Activated T-cell treated with anti-CD3 and anti-CD28 coated beads, Interleukin-2, amount 50 U/mL, for 48 hours (primary cell): ENCODE measurements around the gene ALOX12.

Source experiments
- DNase-seq, 2 experiments: peaks; one replicate each; pipeline ENCODE4 v3.0.0-alpha.2; 2020

The ALOX12 gene

GRCh38 chr17:7023576-7024401 lies 27.9 kb downstream of the ALOX12 start:
- DNase-seq = peak; percentile 97 to 98

DNA sequence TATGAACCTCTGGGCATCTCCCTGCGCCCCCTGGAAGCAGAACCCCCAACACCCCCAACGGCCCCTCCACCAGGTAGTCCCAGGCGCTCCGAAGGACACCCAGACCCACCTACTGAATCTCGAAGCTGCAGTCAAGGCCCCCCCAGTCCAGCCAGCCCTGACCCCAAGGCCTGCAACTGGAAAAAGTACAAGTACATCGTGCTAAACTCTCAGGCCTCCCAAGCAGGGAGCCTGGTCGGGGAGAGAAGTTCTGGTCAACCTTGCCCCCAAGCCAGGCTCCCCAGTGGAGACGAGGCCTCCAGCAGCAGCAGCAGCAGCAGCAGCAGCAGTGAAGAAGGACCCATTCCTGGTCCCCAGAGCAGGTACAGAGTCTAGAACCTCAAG lies 28.5 kb downstream of the ALOX12 start:
- no peak for DNase-seq

GRCh38 chr17:7025245-7025644 lies 29.4 kb downstream of the ALOX12 start:
- no peak for DNase-seq

DNA sequence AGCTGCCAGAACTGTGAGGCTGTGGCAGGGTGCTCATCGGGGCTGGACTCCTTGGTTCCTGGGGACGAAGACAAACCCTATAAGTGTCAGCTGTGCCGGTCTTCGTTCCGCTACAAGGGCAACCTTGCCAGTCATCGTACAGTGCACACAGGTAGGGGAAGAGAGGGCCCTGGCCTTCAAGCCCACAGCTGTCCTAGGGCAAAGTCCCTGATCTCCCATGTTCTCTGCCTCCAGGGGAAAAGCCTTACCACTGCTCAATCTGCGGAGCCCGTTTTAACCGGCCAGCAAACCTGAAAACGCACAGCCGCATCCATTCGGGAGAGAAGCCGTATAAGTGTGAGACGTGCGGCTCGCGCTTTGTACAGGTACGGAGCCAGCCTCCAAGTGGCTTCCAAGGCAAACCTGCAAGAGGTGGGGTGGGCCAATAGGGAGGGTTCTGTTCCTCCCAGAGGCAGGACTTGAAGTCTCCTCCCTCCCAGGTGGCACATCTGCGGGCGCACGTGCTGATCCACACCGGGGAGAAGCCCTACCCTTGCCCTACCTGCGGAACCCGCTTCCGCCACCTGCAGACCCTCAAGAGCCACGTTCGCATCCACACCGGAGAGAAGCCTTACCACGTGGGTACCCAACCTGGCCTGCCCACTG lies 30.7 kb downstream of the ALOX12 start:
- no peak for DNase-seq

GRCh38 chr17:7027335-7027734 lies 31.5 kb downstream of the ALOX12 start:
- DNase-seq = no peak

DNA sequence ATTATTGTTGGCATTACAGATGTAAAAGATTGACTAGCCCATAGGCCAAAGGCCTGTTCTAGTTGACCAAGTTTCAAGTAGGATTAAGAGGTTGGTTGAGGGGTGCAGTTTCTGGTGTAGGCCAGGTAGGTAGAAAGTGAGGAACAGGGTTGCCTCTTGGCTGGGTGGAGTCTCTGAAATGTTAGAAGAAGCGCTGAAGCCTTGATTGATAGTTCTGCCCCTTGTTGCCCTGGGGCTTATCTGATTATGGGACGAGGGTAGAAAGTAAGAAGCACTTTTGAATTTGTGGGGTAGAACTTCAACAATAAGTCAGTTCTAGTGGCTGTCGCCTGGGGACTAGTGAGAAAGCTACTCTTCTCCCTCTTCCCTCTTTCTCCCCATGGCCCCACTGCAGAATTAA lies 33.2 kb downstream of the ALOX12 start:
- DNase-seq = no peak

DNA sequence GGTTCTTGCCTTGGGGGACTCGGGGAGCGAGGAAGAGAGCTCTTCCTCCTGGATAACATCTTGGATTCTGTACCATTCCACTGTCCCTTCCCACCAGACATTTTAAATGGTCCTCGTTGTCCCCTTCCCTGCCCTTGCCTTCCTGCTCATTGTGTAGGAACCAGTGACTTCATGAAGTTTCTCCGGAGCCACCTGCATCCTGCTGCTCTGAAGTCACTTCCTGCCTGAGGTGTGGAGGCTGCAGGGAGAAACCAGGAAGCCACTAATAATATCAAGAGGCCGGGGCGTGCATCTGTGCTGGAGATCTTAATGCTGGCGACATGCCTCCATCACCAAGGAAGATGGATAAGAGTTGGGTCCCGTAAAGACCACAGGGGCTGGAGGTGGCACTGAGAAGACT lies 33.8 kb downstream of the ALOX12 start:
- peak; percentile 58 to 66 for DNase-seq

- no peak for DNase-seq
Measured at GRCh38 chr17:7034955-7035590, 39.2 kb downstream of the ALOX12 start.

- DNase-seq = peak; percentile 99
Measured at GRCh38 chr17:7035591-7036368, 39.9 kb downstream of the ALOX12 start, which contains the start of gene SLC16A13. SLC16A13 (plus strand) TSS chr17:7036015; CDS start chr17:7036383, 368 bp downstream.

DNA sequence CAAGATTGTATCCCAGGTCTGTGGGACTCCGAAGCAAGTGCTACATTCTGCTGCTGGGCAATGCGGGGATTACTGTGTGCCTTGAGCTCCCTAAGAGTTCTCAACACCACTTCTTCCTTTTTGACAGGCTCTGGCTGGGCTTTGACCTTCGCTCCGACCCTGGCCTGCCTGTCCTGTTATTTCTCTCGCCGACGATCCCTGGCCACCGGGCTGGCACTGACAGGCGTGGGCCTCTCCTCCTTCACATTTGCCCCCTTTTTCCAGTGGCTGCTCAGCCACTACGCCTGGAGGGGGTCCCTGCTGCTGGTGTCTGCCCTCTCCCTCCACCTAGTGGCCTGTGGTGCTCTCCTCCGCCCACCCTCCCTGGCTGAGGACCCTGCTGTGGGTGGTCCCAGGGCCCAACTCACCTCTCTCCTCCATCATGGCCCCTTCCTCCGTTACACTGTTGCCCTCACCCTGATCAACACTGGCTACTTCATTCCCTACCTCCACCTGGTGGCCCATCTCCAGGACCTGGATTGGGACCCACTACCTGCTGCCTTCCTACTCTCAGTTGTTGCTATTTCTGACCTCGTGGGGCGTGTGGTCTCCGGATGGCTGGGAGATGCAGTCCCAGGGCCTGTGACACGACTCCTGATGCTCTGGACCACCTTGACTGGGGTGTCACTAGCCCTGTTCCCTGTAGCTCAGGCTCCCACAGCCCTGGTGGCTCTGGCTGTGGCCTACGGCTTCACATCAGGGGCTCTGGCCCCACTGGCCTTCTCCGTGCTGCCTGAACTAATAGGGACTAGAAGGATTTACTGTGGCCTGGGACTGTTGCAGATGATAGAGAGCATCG lies 42.4 kb downstream of the ALOX12 start:
- no peak for DNase-seq

- DNase-seq = no peak
Measured at GRCh38 chr17:7039832-7040231, 44.0 kb downstream of the ALOX12 start.

GRCh38 chr17:7041607-7042500 lies 46.0 kb downstream of the ALOX12 start:
- peak in 1 of 2 experiments; percentile 44 for DNase-seq

DNA sequence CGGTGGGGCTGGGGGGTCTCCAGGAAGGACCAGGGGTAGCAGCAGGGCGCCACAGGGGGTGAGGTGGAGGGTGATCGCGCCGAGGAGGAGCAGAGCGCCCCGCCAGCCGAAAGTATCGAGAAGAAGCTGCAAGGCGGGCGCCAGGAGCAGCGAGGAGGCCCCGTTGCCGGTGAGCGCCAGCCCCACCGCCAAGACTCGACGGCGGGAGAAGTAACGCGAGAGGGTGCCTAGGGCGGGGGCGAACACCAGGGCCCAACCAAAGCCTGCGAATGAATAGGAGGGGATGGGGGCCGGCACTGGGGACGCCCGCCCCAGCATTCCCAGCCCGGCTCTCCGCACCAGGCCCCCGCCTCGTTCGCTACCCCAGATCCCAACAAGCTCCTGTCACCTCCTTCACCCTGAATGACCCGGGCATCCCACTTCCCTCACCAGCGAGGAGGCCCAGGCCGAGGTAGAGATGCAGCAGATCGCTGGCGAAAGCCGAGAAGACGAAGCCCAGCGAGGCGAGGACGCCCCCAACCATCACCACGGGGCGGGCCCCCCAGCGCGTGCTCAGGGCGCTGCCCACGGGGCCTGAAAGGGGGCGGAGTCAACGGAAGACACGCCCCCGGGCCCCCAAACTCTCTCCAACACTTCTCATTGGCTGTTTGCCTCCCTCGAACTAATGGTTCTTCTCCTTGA lies 46.8 kb downstream of the ALOX12 start:
- DNase-seq = peak; percentile 66 to 73

DNA sequence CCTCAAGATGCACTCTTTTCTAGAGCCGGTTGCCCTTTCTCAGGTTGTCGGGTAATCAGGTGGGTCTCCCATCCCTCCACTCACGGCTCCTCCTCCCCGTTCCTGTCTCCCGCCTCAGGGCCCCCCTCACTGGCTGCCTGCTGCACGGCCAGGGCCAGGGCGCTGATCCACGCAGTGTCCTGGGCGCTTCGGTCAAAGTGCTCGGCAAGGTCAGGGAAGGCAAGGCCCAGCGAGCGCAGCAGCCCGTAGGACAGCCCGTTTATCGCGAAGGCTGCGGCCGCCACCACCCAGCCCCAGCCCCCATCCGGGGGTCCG lies 47.3 kb downstream of the ALOX12 start:
- peak in 1 of 2 experiments; percentile 68 for DNase-seq

DNA sequence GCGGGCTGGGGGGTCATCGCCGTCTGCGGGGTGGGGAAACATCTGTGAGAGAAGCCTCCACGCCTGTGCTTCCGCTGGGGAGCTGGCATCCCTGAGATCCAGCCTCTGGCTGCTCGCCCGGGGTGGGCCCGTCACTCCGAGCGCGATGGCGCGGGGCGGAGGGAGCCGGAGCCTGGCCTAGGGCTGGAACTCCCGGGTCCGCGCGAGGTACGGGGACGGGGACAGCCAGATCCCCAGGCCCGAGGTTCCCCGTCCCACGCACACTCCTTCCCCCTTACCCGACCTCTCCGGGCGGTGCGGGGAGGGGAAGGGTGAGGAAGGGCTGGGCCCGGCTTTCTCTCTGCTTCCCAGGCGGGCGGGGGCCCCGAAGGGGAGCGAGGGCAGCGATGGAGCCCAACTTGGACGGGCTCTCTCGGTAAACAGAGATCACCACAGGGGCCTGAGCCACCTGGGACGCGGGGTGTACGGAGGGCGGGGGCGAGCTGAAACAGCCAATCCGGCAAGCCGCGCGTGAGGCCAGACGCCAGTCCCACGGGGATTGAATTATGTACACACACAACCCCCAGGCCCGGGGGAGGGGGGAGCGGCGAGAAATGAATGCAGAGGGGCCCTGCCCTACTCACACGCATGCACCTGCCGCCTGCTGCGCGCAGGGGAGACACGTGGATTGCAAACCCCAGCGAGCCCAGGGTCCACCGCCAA lies 47.8 kb downstream of the ALOX12 start, which contains the start of gene SLC16A11:
TSS of gene SLC16A11 (minus strand) at position 596 of the 702 bp plus-strand sequence. CDS start at position 17, 579 bp downstream.
- peak; percentile 59 to 63 for DNase-seq

- DNase-seq = no peak
Measured at GRCh38 chr17:7045492-7046126, 49.8 kb downstream of the ALOX12 start.

- DNase-seq = peak; percentile 63 to 67
Measured at GRCh38 chr17:7046127-7046724, 50.4 kb downstream of the ALOX12 start.

DNA sequence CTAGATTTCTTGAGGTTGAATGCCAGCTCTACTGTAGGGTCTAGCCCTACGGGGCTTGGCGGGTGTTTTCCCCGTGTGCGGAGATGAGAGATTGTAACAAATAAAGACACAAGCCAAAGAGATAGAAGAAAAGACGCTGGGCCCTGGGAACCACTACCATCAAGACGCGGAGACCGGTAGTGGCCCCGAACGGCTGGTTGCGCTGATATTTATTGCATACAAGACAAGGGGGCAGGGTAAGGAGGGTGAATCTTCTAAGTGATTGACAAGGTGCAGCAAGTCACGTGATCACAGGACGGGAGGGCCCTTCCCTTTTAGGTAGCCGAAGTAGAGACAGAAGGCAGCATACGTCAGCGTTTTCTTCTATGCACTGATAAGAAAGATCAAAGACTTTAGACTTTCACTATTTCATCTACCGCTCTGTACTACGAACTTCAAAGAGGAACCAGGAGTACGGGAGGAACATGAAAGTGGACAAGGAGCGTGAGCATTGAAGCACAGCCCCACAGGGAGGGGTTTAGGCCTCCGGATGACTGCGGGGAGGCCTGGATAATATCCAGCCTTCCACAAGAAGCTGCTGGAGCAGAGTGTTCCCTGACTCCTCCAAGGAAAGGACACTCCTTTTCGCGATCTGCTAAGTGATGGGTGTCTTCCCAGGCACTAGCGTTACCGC lies 51.0 kb downstream of the ALOX12 start:
- peak; percentile 73 to 77 for DNase-seq
